Ovary (tissue), 3 donors: ENCODE data around the gene TMCC3.

Source experiments
- EP300 ChIP-seq: sonication (generic); formaldehyde crosslinking; IDR thresholded peaks from one replicate; pipeline ENCODE4 v1.6.1; 2017; ENCODE audit warnings: antibody characterized with exemption
- POLR2A ChIP-seq: fragments of 450-650 bp; IDR thresholded peaks from one replicate; pipeline ENCODE4 v1.6.1; 2017; ENCODE audit warnings: antibody characterized with exemption, mild to moderate bottlenecking, moderate library complexity
- TF ChIP-seq, protein P1 (sequence below), 3 donors: fragments of 450-650 bp in 2 of 3; fragments of 200-600 bp in 1 of 3; IDR thresholded peaks; one replicate each; pipeline versions ENCODE4 v1.5.1 to v1.8.0; 2016 to 2022; ENCODE audit warnings: antibody characterized with exemption in 3 of 3, mild to moderate bottlenecking in 1 of 3
- donor health status: DM: no; HTN: no; CAD: no.

DNA sequence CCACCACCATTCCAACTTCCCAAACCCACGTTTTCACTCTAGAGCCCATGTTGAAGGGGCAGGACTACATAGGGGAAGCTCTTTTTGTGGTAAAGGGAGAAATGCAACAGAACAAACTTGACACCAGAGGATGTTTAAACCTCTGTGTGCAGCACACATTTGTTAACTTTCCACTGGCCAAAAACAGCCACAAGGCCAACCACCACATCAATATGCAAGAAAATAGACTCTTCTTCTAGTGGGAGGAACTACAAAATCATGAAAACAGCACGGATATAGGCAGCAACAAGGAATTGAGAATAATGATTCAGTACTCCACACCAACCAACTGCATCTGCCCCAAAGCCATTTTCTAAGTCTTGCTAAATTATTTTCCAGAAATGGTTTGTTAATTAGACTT lies 124.4 kb downstream of the TMCC3 start:
- TF ChIP-seq EP300 (no peak), POLR2A (no peak)
- TF ChIP-seq, protein P1, sequence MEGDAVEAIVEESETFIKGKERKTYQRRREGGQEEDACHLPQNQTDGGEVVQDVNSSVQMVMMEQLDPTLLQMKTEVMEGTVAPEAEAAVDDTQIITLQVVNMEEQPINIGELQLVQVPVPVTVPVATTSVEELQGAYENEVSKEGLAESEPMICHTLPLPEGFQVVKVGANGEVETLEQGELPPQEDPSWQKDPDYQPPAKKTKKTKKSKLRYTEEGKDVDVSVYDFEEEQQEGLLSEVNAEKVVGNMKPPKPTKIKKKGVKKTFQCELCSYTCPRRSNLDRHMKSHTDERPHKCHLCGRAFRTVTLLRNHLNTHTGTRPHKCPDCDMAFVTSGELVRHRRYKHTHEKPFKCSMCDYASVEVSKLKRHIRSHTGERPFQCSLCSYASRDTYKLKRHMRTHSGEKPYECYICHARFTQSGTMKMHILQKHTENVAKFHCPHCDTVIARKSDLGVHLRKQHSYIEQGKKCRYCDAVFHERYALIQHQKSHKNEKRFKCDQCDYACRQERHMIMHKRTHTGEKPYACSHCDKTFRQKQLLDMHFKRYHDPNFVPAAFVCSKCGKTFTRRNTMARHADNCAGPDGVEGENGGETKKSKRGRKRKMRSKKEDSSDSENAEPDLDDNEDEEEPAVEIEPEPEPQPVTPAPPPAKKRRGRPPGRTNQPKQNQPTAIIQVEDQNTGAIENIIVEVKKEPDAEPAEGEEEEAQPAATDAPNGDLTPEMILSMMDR (IDR thresholded peaks at IDR 0.05) = no peak
